HG02610 (cell line): ENCODE results near the gene ARHGAP45.
"Not testable (repeated sequence)": the region's sequence is repeated elsewhere in the genome, so short reads cannot be mapped to it uniquely, and the experiment has no call there.

Source experiments
- ATAC-seq: cut with Tn5 transposase; IDR thresholded peaks from one replicate; pipeline ENCODE4 v1.9.1; 2021; ENCODE audit warnings: mild to moderate bottlenecking, moderate library complexity; ENCODE audit not compliant: unreplicated experiment

The ARHGAP45 gene, protein sequence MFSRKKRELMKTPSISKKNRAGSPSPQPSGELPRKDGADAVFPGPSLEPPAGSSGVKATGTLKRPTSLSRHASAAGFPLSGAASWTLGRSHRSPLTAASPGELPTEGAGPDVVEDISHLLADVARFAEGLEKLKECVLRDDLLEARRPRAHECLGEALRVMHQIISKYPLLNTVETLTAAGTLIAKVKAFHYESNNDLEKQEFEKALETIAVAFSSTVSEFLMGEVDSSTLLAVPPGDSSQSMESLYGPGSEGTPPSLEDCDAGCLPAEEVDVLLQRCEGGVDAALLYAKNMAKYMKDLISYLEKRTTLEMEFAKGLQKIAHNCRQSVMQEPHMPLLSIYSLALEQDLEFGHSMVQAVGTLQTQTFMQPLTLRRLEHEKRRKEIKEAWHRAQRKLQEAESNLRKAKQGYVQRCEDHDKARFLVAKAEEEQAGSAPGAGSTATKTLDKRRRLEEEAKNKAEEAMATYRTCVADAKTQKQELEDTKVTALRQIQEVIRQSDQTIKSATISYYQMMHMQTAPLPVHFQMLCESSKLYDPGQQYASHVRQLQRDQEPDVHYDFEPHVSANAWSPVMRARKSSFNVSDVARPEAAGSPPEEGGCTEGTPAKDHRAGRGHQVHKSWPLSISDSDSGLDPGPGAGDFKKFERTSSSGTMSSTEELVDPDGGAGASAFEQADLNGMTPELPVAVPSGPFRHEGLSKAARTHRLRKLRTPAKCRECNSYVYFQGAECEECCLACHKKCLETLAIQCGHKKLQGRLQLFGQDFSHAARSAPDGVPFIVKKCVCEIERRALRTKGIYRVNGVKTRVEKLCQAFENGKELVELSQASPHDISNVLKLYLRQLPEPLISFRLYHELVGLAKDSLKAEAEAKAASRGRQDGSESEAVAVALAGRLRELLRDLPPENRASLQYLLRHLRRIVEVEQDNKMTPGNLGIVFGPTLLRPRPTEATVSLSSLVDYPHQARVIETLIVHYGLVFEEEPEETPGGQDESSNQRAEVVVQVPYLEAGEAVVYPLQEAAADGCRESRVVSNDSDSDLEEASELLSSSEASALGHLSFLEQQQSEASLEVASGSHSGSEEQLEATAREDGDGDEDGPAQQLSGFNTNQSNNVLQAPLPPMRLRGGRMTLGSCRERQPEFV

DNA sequence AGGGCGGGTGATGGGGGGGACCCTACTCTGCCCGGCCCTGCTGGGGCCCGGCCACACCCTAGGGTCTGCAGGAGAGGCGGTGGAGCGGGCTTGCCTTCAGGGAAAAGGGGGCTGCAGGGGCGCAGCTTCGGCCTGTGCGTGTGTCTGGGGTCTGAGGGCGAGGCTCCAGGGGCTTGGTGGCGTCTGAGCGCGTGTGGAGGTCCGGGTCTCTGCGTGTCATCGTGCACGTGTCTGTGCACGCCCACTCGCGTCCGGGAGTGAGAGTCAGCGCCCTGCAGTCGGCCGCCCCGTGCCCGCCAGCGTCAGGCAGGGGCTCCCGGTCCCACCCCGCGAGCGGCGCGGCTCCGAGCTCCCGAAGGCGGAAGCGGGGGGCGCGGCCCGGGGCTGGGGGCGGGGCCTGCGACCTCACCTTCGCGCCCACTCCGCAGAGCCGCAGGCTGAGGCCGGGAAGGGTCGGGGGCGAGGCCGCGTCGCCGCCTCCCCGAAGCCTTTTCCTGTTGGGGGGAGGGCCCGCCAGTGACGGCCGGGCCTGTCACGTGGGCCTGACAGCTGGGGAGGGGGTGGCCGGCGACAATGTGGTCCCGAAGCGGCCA lies at the start of gene ARHGAP45:
Gene ARHGAP45, plus strand, starts transcription at position 420 of the 593 bp plus-strand sequence. CDS start 239 bp downstream, outside the sequence.
- ATAC-seq, result peak; percentile 33

DNA sequence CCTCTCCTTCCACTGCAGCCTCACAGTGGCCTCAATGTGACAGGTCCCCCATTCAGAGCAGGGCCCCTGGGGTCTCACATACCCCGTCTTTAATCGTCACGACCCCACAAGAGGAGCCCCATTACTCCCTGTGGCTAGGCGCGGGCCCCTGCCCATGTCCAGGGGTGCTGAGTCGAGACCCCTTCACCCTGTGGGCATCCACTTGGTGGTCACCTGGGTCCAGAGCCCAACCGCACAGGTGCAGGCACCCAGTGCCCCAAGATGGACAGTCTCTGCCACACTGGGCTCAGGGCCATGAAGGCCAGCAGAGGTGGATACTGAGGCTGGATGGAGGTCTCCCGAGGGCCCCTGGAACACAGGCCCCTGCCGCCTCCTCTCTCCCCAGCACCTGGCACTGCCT lies 49.1 kb upstream of the ARHGAP45 start:
- ATAC-seq, result no peak

DNA sequence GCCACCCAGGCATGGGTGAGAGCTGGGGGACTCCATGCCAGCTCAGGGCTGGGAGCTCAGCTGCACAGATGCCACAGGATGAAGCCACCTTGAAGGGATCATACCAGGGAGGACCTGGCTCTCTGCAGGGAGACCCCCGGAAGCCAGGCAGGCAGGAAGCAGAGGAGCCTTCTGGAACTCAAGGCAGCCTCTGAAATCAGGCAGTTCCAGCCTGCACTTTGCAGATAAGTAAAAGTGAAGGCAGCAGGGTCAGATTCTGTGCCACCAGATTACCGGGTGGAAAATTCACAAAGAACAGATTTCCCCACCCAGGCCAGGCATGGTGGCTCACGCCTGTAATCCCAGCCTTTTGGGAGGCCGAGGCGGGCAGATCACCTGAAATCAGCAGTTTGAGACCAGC lies 48.6 kb upstream of the ARHGAP45 start:
- no peak for ATAC-seq

DNA sequence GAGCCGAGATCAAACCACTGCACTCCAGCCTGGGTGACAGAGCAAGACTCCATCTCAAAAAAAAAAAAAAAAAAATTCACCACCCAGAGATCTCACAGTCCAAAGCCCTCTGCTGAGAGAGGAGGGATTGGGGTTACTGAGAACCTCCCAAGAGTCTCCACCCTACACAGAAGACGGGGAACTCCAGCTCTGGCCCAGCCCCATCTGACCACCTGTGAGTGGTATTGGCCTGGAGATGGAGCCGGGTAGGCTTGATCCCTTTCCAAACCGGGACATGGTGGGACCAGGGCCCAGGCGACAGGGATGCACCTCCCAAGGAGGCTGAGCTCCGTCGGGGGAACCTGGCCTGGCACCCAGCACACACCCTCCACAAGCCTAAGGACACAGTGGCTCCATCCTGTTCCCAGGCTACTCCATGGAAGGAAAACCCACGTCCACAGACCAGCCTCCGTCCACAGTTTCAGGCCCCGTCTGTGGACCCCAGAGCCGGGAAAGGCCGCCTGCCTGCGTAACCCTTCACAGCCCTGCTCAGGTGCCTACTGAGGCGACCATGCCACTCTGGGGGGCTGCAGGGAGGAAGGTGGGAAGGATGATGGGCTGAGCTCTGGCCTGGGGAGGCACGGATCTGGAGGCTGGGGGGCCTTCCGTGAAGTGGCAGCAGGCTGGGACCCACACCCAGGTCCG lies 47.9 kb upstream of the ARHGAP45 start:
- ATAC-seq, result no peak

DNA sequence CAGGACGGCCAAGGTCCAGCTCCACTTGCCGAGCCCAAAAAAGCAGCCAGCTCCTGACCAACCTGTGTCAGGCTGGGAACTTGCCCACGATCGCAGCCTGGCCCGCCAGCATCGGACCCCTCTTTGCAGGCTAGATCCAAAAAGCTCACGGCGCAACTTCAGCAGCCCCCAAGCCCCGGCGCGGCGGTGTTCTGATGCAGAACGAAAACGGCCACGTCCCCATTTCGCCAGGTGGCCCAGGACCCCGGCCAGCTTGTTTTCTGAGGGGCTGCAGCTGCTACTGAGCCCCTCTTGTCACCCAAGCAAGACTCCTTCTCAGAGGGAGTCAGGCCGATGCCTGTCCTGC lies 47.4 kb upstream of the ARHGAP45 start:
- no peak for ATAC-seq

DNA sequence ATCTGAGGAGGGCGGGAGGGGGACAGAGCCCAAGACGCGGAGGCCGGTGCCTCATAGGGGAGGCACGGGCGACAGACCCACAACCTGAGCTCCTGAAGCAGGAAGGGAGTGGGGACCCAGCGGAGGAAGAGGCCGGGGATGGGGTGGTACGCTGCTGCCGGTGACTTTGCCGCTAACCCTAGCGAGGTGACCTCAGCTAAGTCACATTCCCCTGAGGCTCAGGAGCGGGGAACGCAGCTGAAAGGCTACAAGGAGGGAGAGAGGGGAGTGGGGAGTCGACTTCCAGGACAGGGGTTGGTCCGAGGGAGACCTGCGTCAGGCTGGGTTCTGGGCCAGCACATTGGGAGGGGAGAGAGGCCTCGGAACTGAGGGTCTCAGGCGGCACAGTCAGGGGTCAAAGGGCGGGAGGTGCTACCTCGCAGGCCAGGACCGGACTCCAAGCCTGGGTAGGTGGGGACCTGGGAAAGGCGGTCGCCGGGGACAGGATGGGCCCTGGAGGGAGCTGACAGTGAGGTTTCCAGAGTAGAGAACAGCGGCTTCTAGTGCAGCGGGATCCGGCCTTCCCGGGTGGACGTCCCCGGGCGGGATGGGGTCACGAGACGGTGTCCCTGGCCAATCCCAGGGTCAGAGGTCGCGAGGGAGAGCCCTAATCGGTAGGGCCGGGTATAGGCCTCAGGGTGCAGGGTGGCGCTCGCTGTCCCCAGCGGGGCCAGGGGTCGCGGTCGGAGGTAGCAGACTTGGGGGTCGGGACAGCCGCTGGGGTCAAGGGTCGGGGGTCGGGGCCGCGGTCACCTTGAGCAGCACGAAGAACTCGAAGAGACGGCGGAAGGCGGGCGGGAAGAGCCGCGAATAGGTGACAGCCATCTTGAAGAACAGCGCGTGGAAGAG lies 46.7 kb upstream of the ARHGAP45 start:
- no peak for ATAC-seq

DNA sequence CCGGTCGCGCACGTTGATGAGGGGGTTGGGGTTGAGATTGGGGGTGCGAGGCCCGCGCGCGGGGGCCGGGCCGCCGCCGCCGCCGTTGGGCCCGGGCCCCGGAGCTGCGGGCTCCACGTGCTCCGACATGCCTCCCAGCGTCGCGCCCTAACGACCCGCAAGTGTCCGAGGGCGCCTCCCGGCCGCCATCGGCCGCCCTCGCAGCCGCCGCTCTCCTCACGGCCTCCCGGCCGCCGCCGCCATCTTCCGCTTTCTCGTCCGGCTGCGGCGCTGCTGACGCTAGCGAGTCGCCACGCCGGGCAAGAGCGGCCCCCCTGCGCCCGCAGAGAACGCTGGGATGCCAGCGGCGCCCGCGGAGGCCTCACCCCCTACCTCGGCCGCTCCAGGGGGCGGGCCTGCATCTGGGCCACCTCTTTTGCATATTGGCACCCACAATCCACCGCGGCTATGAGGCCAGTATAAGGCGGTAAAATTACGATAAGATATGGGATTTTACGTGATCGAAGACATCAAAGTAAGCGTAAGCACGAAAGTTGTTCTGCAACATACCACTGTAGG lies 46.0 kb upstream of the ARHGAP45 start, which contains the start of gene TMEM259:
Gene TMEM259, minus strand, starts transcription at position 256 of the 558 bp plus-strand sequence. Its CDS starts 127 bp downstream, at position 129.
- ATAC-seq, result peak; percentile 81

DNA sequence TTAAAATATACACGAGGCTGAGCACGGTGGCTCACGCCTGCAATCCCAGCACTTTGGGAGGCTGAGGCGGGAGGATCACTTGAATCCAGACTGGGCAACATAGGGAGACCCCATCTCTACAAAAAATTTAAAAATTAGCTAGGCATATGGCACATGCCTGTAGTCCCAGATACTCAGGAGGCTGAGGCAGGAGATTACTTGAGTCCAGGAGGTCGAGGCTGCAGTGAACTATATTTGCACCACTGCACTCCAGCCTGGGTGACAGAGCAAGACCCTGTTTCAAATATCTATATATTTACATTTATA lies 43.1 kb upstream of the ARHGAP45 start:
- not testable (repeated sequence) for ATAC-seq

DNA sequence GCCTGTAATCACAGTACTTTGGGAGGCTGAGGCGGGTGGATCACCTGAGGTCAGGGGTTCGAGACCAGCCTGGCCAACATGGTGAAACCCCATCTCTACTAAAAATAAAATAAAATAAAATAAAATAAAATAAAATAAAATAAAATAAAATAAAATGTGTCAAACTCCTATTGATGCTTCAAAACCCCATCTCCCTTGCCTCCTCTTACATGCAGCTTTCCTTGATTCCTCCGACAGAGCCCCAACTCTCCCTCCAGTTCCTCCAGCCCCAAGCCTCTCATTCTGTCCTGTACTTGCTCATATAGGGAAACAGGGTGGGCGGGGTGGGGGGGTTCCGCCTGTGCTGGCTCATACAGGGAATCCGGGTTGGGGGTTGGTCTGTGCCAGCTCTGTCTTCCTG lies 41.9 kb upstream of the ARHGAP45 start:
- not testable (repeated sequence) for ATAC-seq

DNA sequence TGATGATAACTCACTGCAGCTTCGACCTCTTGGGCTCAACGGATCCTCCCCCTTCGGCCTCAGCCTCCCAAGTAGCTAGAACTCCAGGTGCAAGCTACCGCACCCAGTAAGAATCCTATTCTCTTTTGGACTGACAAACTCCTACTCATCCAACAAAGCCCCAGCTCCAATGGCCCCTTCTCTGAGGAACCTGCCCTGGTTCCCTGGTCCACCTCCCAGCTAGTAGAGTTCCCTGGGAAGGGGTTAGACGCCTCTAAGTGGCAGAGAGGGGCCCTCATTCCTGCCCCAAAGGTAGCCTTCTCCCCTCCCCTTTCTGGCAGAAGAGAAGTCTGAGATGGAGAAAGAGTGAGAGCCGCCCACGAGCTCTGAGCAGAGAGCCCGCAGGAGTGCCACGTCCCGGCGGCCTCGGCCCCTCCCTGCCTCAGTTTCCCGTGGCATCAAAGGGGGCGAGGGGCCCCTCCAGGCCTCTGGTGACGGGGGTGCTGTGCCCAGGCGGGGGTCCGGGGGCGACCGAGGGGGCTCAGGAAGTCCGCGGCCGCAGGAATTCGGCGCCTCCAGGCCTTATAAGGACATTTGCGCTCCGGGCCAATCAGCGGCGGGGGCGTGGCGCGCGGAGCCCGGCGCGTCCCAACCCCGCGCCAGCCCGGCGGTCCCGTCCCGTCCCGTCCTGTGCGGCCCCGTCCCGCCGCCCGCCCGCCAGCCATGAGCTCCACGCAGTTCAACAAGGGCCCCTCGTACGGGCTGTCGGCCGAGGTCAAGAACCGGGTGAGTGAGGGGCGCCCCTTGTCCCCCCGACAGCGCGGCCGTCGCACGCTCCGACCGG lies 40.8 kb upstream of the ARHGAP45 start, which contains the start of gene CNN2:
Gene CNN2, plus strand, starts transcription at position 649 of the 823 bp plus-strand sequence. Its CDS starts 54 bp downstream, at position 703.
- peak; percentile 59 for ATAC-seq

DNA sequence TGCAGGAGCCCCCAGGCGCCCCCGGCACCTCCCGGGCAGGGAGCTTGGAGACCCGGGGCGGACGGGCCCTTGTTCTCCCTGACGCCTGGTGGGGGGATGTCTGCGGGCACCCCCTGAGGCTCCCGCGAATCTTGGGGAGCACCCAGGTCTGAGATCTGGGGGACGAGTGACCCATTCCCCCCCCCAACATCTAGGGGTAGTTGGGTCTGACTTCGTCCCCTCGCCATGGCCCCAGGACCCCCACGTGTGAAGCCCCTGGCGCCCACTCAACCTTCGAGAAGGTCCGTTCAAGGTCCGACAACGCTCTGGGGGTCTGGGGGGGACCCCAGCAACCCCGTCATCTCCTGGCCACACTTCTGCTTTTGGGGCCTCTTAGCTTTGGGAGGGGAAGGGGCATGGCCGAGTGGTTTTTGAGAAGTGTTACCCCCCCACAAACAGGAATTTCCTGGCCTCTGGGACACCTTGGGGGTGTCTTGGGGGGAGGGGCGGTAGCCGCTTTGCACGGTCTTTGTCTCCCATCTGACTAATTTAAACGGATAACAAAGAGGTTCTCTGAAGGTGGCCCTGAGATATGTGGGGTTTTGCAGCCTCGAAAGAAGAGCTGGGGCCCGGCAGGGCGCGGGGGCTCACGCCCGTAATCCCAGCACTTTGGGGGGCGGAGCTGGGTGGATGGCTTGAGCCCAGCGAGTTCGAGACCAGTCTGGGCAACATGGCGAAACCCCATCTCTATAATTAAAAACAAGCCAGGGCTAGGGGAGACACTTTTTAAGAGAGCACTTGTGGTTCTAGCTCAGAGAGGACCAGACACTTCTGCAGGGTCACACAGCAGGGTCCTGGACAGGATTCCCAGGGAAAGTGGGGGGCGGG lies 40.0 kb upstream of the ARHGAP45 start:
- ATAC-seq, result peak; percentile 3

DNA sequence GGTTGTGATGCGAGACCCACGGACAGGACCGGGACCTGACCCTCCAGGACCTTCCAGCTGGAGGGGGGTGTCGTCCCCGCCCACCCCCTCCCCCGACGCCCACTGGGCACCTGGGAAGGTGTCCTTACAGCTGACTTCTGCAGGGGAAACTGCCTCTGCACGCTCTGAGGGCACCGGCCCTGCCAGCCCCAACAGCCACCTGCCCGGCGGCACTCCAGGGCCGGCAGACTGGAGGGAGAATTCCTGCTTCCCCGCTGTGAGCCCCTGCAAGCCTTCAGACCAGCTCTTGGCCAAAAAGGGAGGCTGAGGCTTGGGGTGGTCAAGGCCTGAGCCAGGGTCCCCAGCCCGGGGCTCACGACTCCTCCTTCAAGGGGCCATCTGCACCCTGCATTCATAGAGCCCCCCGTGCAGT lies 39.3 kb upstream of the ARHGAP45 start:
- ATAC-seq, result no peak

DNA sequence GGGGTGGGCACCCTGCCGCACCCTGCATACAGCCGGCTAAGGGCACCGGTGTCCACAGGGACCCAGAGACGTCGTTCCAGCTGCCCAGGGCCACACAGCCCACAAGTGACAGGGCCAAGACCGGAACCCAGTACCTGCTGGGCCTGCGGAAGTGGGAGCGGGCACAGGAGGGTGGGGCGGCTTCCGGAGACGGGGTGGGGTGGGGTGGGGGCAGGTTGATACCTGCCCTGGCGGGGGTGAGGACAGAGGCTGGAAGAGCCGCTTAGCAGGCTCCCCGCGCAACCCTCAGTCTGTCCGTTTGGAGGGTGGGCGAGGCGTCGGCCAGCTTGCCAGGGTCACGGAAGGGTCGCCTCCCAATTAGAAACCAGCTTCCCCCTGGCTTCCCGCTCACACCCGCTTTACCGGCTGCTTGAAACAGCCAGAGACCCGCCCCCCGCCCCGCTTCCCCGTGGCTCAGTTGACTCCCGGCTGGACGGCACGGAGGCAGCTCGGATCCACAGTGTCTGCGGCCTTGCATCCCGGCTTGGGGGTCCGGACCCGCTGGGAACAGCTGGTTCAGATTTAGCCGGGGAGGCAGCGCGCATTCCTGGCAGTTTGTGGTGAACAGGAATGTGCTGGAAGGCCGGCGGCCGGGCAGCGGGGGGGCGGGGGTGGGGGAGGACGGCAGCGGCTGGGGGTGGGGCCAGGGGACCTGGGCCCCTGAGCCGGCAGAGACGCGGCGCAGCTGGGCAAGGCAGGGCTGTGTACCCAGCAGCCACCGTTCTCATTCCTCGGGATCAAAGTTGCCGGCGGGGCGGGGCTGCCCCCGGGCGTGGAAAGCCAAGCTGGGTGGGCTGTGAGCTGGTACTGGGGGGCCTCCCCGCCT lies 38.7 kb upstream of the ARHGAP45 start:
- no peak for ATAC-seq

DNA sequence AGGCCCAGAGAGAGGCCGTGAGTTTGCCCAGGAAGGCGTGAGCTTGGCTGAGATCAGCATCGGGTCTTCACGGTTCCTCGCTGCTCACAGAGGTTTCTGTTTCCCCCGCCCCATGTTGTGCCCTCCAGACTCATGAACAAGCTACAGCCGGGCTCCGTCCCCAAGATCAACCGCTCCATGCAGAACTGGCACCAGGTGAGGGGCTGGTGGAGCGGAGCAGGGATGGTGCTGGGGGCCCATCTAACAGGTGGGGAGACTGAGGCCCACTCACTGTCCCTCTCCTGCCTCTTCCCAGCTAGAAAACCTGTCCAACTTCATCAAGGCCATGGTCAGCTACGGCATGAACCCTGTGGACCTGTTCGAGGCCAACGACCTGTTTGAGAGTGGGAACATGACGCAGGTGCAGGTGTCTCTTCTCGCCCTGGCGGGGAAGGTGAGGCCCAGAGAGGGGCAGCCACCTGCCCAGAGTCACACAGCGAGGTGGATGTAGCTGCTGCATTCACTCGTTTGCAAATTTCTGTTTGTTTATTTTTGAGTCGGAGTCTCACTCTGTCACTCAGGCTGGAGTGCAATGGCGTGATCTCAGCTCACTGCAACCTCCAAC lies 34.6 kb upstream of the ARHGAP45 start:
- ATAC-seq, result no peak

DNA sequence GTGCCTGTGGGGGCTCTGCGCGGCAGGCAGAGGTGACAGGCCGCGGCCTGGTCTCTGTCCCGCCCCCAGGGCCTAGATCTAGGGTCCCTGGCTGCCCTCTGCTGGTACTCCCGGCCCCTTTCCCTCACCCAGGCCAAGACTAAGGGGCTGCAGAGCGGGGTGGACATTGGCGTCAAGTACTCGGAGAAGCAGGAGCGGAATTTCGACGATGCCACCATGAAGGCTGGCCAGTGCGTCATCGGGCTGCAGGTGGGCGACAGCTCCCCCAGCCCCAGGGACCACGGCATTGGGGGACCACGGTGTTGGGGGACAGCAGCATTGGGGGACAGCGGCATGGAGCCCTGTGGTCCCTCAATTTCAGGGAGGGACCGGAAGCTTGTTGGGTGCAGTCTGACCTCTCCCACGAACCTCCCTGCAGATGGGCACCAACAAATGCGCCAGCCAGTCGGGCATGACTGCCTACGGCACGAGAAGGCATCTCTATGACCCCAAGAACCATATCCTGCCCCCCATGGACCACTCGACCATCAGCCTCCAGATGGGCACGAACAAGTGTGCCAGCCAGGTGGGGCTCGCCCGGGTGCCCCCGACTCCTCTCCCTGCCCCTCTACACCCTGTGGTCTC lies 30.9 kb upstream of the ARHGAP45 start:
- ATAC-seq, result no peak
